IMR-90 (cell line): ENCODE measurements around the gene RNH1. TPM values are rescaled to one million over a fixed set of nuclear protein-coding genes. Genes with fewer than 3 reads are reported as not detected.
A peak's percentile ranks its signal among the peaks of the same experiment; 100 is the strongest.

Experiments
- CTCF ChIP-seq: conservative IDR thresholded peaks from 2 replicates; pipeline ENCODE4 v1.5.1; 2012; ENCODE audit warnings: mild to moderate bottlenecking, low read depth, low read length, improper control_type of control experiment
- FOS ChIP-seq: fragments of 150-350 bp; IDR thresholded peaks from 2 replicates; pipeline ENCODE4 v1.6.1; 2016; ENCODE audit warnings: low read depth, low read length
- polyA plus RNA-seq, 3 experiments: library from polyadenylated mRNA; depleted of rRNA; stranded (reverse); fragments of >200 nt; gene quantifications; 2 replicates each; pipeline ENCODE4 v1.2.3, GENCODE V29; 2012; ENCODE audit warnings: low replicate concordance in 1 of 3
- total RNA-seq: library from RNA; depleted of rRNA; stranded (reverse); fragments of >200 nt; gene quantifications from 2 replicates; pipeline ENCODE4 v1.2.3, GENCODE V29; 2012

Gene RNH1
- total and polyA plus RNA-seq, 2 of the 4 experiments (the other 2 are of a cell fraction) = 138 to 247 TPM

GRCh38 chr11:450809-451451 lies 56.1 kb downstream of the RNH1 start (continued):
- peak; percentile 35 for TF ChIP-seq CTCF
- no peak for TF ChIP-seq FOS
